HepG2 (cell line): Measurements from ENCODE around the gene CELF5.

ENCODE experiments used
- CHD4 ChIP-seq: fragments of 200-600 bp; sonication (generic); IDR thresholded peaks from 2 replicates; pipeline ENCODE4 v1.7.0; 2017; ENCODE audit warnings: mild to moderate bottlenecking, low read length, borderline replicate concordance
- CTCF ChIP-seq: sonication (generic); formaldehyde crosslinking; IDR thresholded peaks from 2 replicates; pipeline ENCODE4 v1.5.0; 2020; ENCODE audit warnings: mild to moderate bottlenecking, missing genetic modification reagents, moderate library complexity
- EZH2 ChIP-seq: conservative IDR thresholded peaks from 2 replicates; pipeline ENCODE4 v1.6.1; 2012; ENCODE audit warnings: mild to moderate bottlenecking, low read depth, low read length, moderate library complexity
- HDAC6 ChIP-seq: fragments of 200-600 bp; sonication (generic); IDR thresholded peaks from 2 replicates; pipeline ENCODE4 v1.7.0; 2017; ENCODE audit warnings: mild to moderate bottlenecking, antibody characterized with exemption, low read length, low read depth
- HNRNPL ChIP-seq: fragments of 200-400 bp; formaldehyde crosslinking; IDR thresholded peaks from 2 replicates; pipeline ENCODE4 v1.6.1; 2017; ENCODE audit warnings: mild to moderate bottlenecking, low read depth, low read length
- NFYB ChIP-seq: sonication (generic); formaldehyde crosslinking; IDR thresholded peaks from 2 replicates; pipeline ENCODE4 v1.4.0; 2020; ENCODE audit warnings: missing genetic modification reagents
- POLR2A ChIP-seq, 2 experiments: IDR thresholded peaks; 2 replicates each; pipeline ENCODE4 v1.6.1; 2011; ENCODE audit warnings: low read depth in 2 of 2, low read length in 2 of 2, mild to moderate bottlenecking in 1 of 2, moderate library complexity in 1 of 2; ENCODE audit not compliant: insufficient read depth in 1 of 2
- TARDBP ChIP-seq: sonication (generic); formaldehyde crosslinking; IDR thresholded peaks from 2 replicates; pipeline ENCODE4 v1.8.0; 2022; ENCODE audit warnings: mild to moderate bottlenecking, missing genetic modification reagents
- TFAP4 ChIP-seq: sonication (generic); IDR thresholded peaks from 2 replicates; pipeline ENCODE4 v1.6.1; 2016; ENCODE audit warnings: low read depth, borderline replicate concordance

DNA sequence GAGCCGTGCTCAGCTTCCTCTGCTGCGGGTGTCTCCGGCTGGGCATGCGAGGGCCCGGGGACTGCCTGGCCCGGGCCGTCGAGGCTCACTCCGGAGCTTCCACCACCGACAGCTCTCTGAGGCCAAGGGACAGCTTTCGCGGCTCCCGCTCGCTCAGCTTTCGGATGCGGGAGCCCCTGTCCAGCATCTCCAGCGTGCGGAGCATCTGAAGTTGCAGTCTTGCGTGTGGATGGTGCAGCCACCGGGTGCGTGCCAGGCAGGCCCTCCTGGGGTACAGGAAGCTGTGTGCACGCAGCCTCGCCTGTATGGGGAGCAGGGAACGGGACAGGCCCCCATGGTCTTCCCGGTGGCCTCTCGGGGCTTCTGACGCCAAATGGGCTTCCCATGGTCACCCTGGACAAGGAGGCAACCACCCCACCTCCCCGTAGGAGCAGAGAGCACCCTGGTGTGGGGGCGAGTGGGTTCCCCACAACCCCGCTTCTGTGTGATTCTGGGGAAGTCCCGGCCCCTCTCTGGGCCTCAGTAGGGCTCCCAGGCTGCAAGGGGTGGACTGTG, 44.6 kb upstream of the CELF5 start:
- no peak for TF ChIP-seq HDAC6
- no peak for TF ChIP-seq HNRNPL
- no peak for TF ChIP-seq CTCF (CRISPR knock-in tag)
- TF ChIP-seq NFYB: no peak
- TF ChIP-seq TARDBP (CRISPR knock-in tag): no peak
- TF ChIP-seq EZH2: no peak
- no peak for TF ChIP-seq TFAP4
- no peak for TF ChIP-seq POLR2A (IDR thresholded peaks at IDR 0.05; ENCODE audit: insufficient read depth in 1 of 2, low read depth in 2 of 2, low read length in 2 of 2)
- no peak for TF ChIP-seq CHD4
